H1 (cell line): ENCODE data around the gene CHAC1. TPM values are rescaled to one million over a fixed set of nuclear protein-coding genes. Genes with fewer than 3 reads are reported as not detected.

Experiments
- CTCF ChIA-PET: fragments of 300-600 bp; sonication (Branson Sonifier 250); formaldehyde crosslinking; loops from one replicate; lab custom pipeline; 2021; ENCODE audit not compliant: partially characterized antibody; lab: Charles Lee
- POLR2A ChIA-PET: fragments of 300-600 bp; sonication (Branson Sonifier 250); formaldehyde crosslinking; loops from one replicate; lab custom pipeline; 2021; ENCODE audit warnings: inconsistent platforms; ENCODE audit not compliant: partially characterized antibody; lab: Charles Lee
- DNase-seq, 2 experiments: peaks; one replicate each; pipeline versions ENCODE4 v3.0.0 to v3.0.0-alpha.2; 2010 to 2022; ENCODE audit warnings: low spot score in 2 of 2, low read depth in 1 of 2, mixed read lengths in 1 of 2
- FAIRE-seq: peaks from 2 replicates; lab custom pipeline; 2011; peaks lifted over from hg19 to GRCh38; lab: Jason Lieb, UNC
- H2AFZ ChIP-seq: 2 replicates; pipeline ENCODE4 v1.8.1; 2012; ENCODE audit warnings: low read length, inconsistent platforms
- H2AK5ac ChIP-seq: 2 replicates; pipeline ENCODE4 v1.6.1; 2013; ENCODE audit warnings: low read depth, low read length
- H2BK120ac ChIP-seq: replicated peaks from 2 replicates; pipeline ENCODE3; 2013; ENCODE audit warnings: low read depth, low read length, inconsistent platforms
- H2BK12ac ChIP-seq: 2 replicates; pipeline ENCODE4 v1.6.1; 2013; ENCODE audit warnings: low read depth, low read length
- H2BK15ac ChIP-seq: 2 replicates; pipeline ENCODE4 v1.6.1; 2013; ENCODE audit warnings: low read length
- H2BK20ac ChIP-seq: 2 replicates; pipeline ENCODE4 v1.6.1; 2013; ENCODE audit warnings: low read length
- H2BK5ac ChIP-seq: 2 replicates; pipeline ENCODE4 v1.6.1; 2013; ENCODE audit warnings: low read depth, low read length
- H3K14ac ChIP-seq: 2 replicates; pipeline ENCODE4 v1.6.1; 2013; ENCODE audit warnings: inconsistent platforms; ENCODE audit not compliant: insufficient read length
- H3K18ac ChIP-seq: 2 replicates; pipeline ENCODE4 v1.6.1; 2013; ENCODE audit warnings: low read length; ENCODE audit errors: extremely low read depth
- H3K23ac ChIP-seq: 2 replicates; pipeline ENCODE4 v1.6.1; 2013; ENCODE audit warnings: inconsistent platforms; ENCODE audit not compliant: insufficient read length
- H3K23me2 ChIP-seq: 2 replicates; pipeline ENCODE4 v1.6.1; 2013; ENCODE audit warnings: low read depth, low read length
- H3K27ac ChIP-seq: 2 replicates; pipeline ENCODE4 v1.6.1; 2011; ENCODE audit warnings: low read depth, low read length, inconsistent platforms
- H3K27me3 ChIP-seq, 4 experiments: replicated peaks in 1 of 4; 1 replicate in 1 of 4; 2 replicates in 3 of 4; pipeline versions ENCODE4 v1.6.1 to v1.8.1; 2011 to 2013; ENCODE audit warnings: low read length in 3 of 4, mild to moderate bottlenecking in 3 of 4, inconsistent platforms in 2 of 4, mixed read lengths in 2 of 4, moderate library complexity in 1 of 4; ENCODE audit not compliant: control insufficient read depth in 3 of 4, insufficient read depth in 3 of 4; ENCODE audit errors: extremely low read depth in 1 of 4
- H3K36me3 ChIP-seq, 4 experiments: 2 replicates each; pipeline versions ENCODE4 v1.6.1 to v1.8.1; 2011 to 2013; ENCODE audit warnings: mild to moderate bottlenecking in 4 of 4, low read length in 3 of 4, moderate library complexity in 2 of 4, control low read depth in 1 of 4, inconsistent platforms in 1 of 4; ENCODE audit not compliant: insufficient read depth in 4 of 4, control insufficient read depth in 2 of 4
- H3K4ac ChIP-seq: replicated peaks from 2 replicates; pipeline ENCODE3; 2013; ENCODE audit warnings: low read length, low read depth, mixed read lengths, inconsistent platforms; ENCODE audit not compliant: insufficient read length
- H3K4me1 ChIP-seq, 4 experiments: replicated peaks in 1 of 4; 1 replicate in 1 of 4; 2 replicates in 3 of 4; pipeline versions ENCODE4 v1.6.1 to v1.8.1; 2011 to 2013; ENCODE audit warnings: low read length in 3 of 4, inconsistent platforms in 2 of 4, mixed read lengths in 1 of 4; ENCODE audit not compliant: insufficient read depth in 4 of 4, control insufficient read depth in 3 of 4
- H3K4me2 ChIP-seq, 2 experiments: 2 replicates each; pipeline versions ENCODE4 v1.6.1 to v1.8.1; 2011 to 2013; ENCODE audit warnings: low read depth in 2 of 2, low read length in 2 of 2, control low read depth in 1 of 2, inconsistent platforms in 1 of 2, mild to moderate bottlenecking in 1 of 2; ENCODE audit not compliant: insufficient read depth in 1 of 2
- H3K4me3 ChIP-seq, 4 experiments: fragments of 200-600, 300-600 bp in 1 of 4; sonication (generic), shearing (Covaris generic), sonication (Bioruptor Twin) in 1 of 4; 2 replicates each; pipeline versions ENCODE4 v1.5.1 to v1.8.1; 2011 to 2016; ENCODE audit warnings: low read length in 4 of 4, low read depth in 3 of 4, control low read depth in 2 of 4, inconsistent platforms in 2 of 4, mild to moderate bottlenecking in 2 of 4, mixed read lengths in 1 of 4, moderate library complexity in 1 of 4; ENCODE audit not compliant: insufficient read depth in 2 of 4; ENCODE audit errors: extremely low read depth in 1 of 4
- H3K56ac ChIP-seq: replicated peaks from 2 replicates; pipeline ENCODE3; 2013; ENCODE audit warnings: low read depth, mild to moderate bottlenecking, mixed read lengths, low read length, inconsistent platforms; ENCODE audit not compliant: insufficient read length
- H3K79me1 ChIP-seq: 2 replicates; pipeline ENCODE4 v1.6.1; 2013; ENCODE audit warnings: low read depth, low read length, control low read depth
- H3K79me2 ChIP-seq, 2 experiments: 2 replicates each; pipeline versions ENCODE4 v1.6.1 to v1.8.1; 2012 to 2013; ENCODE audit warnings: low read length in 2 of 2, mild to moderate bottlenecking in 2 of 2, inconsistent platforms in 1 of 2; ENCODE audit not compliant: insufficient read depth in 2 of 2, control insufficient read depth in 1 of 2
- H3K9ac ChIP-seq, 4 experiments: replicated peaks in 1 of 4; 1 replicate in 1 of 4; 2 replicates in 3 of 4; pipeline versions ENCODE4 v1.6.1 to v1.8.1; 2011 to 2013; ENCODE audit warnings: low read depth in 3 of 4, low read length in 3 of 4, control low read depth in 2 of 4, mild to moderate bottlenecking in 2 of 4, moderate library complexity in 2 of 4, inconsistent platforms in 1 of 4; ENCODE audit errors: extremely low read depth in 1 of 4
- H3K9me3 ChIP-seq, 2 experiments: 2 replicates each; pipeline versions ENCODE4 v1.6.1 to v1.8.1; 2012 to 2013; ENCODE audit warnings: mild to moderate bottlenecking in 2 of 2, moderate library complexity in 2 of 2, control low read depth in 1 of 2, inconsistent platforms in 1 of 2, low read depth in 1 of 2, low read length in 1 of 2, mixed read lengths in 1 of 2; ENCODE audit not compliant: insufficient read depth in 2 of 2
- H4K20me1 ChIP-seq, 2 experiments: replicated peaks in 1 of 2; 2 replicates each; pipeline versions ENCODE3 to v1.8.1; 2011 to 2013; ENCODE audit warnings: inconsistent platforms in 2 of 2, low read length in 2 of 2, mild to moderate bottlenecking in 1 of 2; ENCODE audit not compliant: insufficient read depth in 2 of 2, control insufficient read depth in 1 of 2
- H4K5ac ChIP-seq: 2 replicates; pipeline ENCODE4 v1.6.1; 2013; ENCODE audit warnings: low read length, low read depth, mixed read lengths, inconsistent platforms; ENCODE audit not compliant: insufficient read length
- H4K8ac ChIP-seq: 2 replicates; pipeline ENCODE4 v1.8.0; 2013; ENCODE audit warnings: mild to moderate bottlenecking, moderate library complexity, low read length, inconsistent platforms; ENCODE audit not compliant: insufficient read depth; ENCODE audit errors: extremely low read depth
- H4K91ac ChIP-seq: replicated peaks from 2 replicates; pipeline ENCODE3; 2013; ENCODE audit warnings: low read length, mixed read lengths, inconsistent platforms; ENCODE audit not compliant: insufficient read length
- ASH2L ChIP-seq: fragments of 200-600, 300-600 bp; sonication (generic); IDR thresholded peaks from one replicate; pipeline ENCODE4 v1.7.1; 2017; ENCODE audit warnings: low read length
- BCL11A ChIP-seq, 2 experiments: IDR thresholded peaks; one replicate each; pipeline ENCODE4 v1.6.1; 2011; ENCODE audit warnings: low read depth in 2 of 2, low read length in 2 of 2, mild to moderate bottlenecking in 2 of 2
- GABPA ChIP-seq: IDR thresholded peaks from 2 replicates; pipeline ENCODE4 v1.6.1; 2011; ENCODE audit warnings: mild to moderate bottlenecking, low read length, moderate library complexity, borderline replicate concordance; ENCODE audit not compliant: insufficient read depth
- JUN ChIP-seq: IDR thresholded peaks from 2 replicates; pipeline ENCODE4 v1.6.1; 2011; ENCODE audit warnings: low read depth, mild to moderate bottlenecking, improper control_type of control experiment, low read length
- NANOG ChIP-seq: IDR thresholded peaks from 2 replicates; pipeline ENCODE4 v1.6.1; 2011; ENCODE audit warnings: low read length, low read depth, mild to moderate bottlenecking, inconsistent platforms; ENCODE audit not compliant: insufficient read depth, poor library complexity, severe bottlenecking
- POU5F1 ChIP-seq: IDR thresholded peaks from 2 replicates; pipeline ENCODE4 v1.6.1; 2011; ENCODE audit warnings: low read depth, mild to moderate bottlenecking, low read length, moderate library complexity
- RAD21 ChIP-seq, 2 experiments: IDR thresholded peaks in 1 of 2; conservative IDR thresholded peaks in 1 of 2; 2 replicates each; pipeline ENCODE4 v1.6.1; 2011; ENCODE audit warnings: low read depth in 2 of 2, low read length in 2 of 2, improper control_type of control experiment in 1 of 2, inconsistent platforms in 1 of 2, mild to moderate bottlenecking in 1 of 2, moderate library complexity in 1 of 2
- RFX5 ChIP-seq: IDR thresholded peaks from 2 replicates; pipeline ENCODE4 v1.6.1; 2011; ENCODE audit warnings: low read depth, low read length, improper control_type of control experiment, borderline replicate concordance
- SUZ12 ChIP-seq: fragments of 200-600 bp; sonication (generic); IDR thresholded peaks from 2 replicates; pipeline ENCODE4 v1.6.1; 2012; ENCODE audit warnings: mild to moderate bottlenecking, inconsistent platforms, low read length, moderate library complexity, mixed read lengths
- TBP ChIP-seq: IDR thresholded peaks from 2 replicates; pipeline ENCODE4 v1.6.1; 2011; ENCODE audit warnings: low read depth, low read length, improper control_type of control experiment
- WGBS, 2 experiments: shearing (Covaris generic) in 1 of 2; methylation state at CpG; one replicate each; pipeline versions ENCODE4 v1.1.6 to v1.1.7; 2013 to 2015; ENCODE audit warnings: low lambda C conversion rate in 2 of 2, mixed read lengths in 2 of 2, inconsistent platforms in 1 of 2, low coverage in 1 of 2, missing lambda C conversion rate in 1 of 2; ENCODE audit not compliant: insufficient replicate concordance in 2 of 2, insufficient coverage in 1 of 2, insufficient read length in 1 of 2; ENCODE audit errors: extremely low coverage in 1 of 2, missing lambda C conversion rate in 1 of 2; 5-methylcytosine and 5-hydroxymethylcytosine counted together
- polyA plus RNA-seq, 7 experiments: library from polyadenylated mRNA; depleted of rRNA in 3 of 7; stranded (reverse) in 5 of 7; unstranded in 2 of 7; fragments of >200 nt in 5 of 7; fragments of 200-250 nt in 2 of 7; gene quantifications; 1 replicate in 5 of 7; 2 replicates in 1 of 7; 4 replicates in 1 of 7; pipeline versions ENCODE4 v1.2.1 to v1.2.3, GENCODE V29; 2011 to 2013; ENCODE audit warnings: missing spikeins in 2 of 7, mixed read lengths in 2 of 7
- total RNA-seq: library from RNA; stranded (reverse); fragmentation: NEBNext Ultra II Directional; extraction: Animal tissue kit (Norgen Biotek cat#: 25700); gene quantifications from 2 replicates; pipeline ENCODE4 v1.2.1, GENCODE V29; 2021

Gene CHAC1
- total and polyA plus RNA-seq, 2 of the 8 experiments (the other 6 are each of a cell fraction or from before 2014, with no cell fraction given), result 34.3 to 159 TPM

- Histone ChIP-seq H3K9me3 (no peaks in the 10 kb centered on the region), H3K36me3 (peaks cover 15 to 26% (median 21%) of the 10 kb centered on the region in 4 experiments), H3K56ac (no peak overlapping the region), H4K8ac (no peak overlapping the region), H2BK5ac (no peak overlapping the region), H4K91ac (no peak overlapping the region), H2AK5ac (no peak overlapping the region), H3K14ac (no peak overlapping the region), H3K4me2 (no peak overlapping the region), H4K5ac (no peak overlapping the region), H4K20me1 (peaks cover 0 to 2% of the 10 kb centered on the region in 2 experiments), H3K27me3 (no peaks in the 10 kb centered on the region), H3K4me1 (no peaks in the 10 kb centered on the region), H3K79me1 (no peaks in the 10 kb centered on the region), H2BK20ac (no peak overlapping the region), H3K27ac (no peak overlapping the region), H2BK120ac (no peak overlapping the region), H2BK12ac (no peak overlapping the region), H3K9ac (no peak overlapping the region), H3K18ac (no peak overlapping the region), H3K23me2 (no peaks in the 10 kb centered on the region), H2BK15ac (no peak overlapping the region), H3K23ac (no peak overlapping the region), H2AFZ (no peak overlapping the region), H3K79me2 (no peaks in the 10 kb centered on the region), H3K4me3 (no peak overlapping the region), H3K4ac (no peak overlapping the region)
- FAIRE-seq (no peak), DNase-seq (no peak)
- POLR2A ChIA-PET, result interaction anchor here (1.0 to 2.5 kb wide), 5 partner anchors 12 to 122 kb away, joined by 3 to 8 read pairs (median 3); partner anchors contain the start of gene CHAC1
- no peak for TF ChIP-seq SUZ12
- no peak for TF ChIP-seq ASH2L
- TF ChIP-seq RFX5, result no peak
- no peak for TF ChIP-seq RAD21 (IDR thresholded peaks at IDR 0.05 in 1 of 2, conservative IDR thresholded peaks at IDR 0.05 in 1 of 2; ENCODE audit: low read depth in 2 of 2, low read length in 2 of 2)
- TF ChIP-seq BCL11A (IDR thresholded peaks at IDR 0.05; ENCODE audit: low read depth in 2 of 2, low read length in 2 of 2), result no peak
- TF ChIP-seq JUN, result no peak
- no peak for TF ChIP-seq POU5F1
- no peak for TF ChIP-seq TBP
- no peak for TF ChIP-seq GABPA
- no peak for TF ChIP-seq NANOG
- WGBS, 2 experiments, result 87% methylated on average over 3 of the region's 3 CpGs; no CpG with 5 or more reads in 1 of the 2 experiments
- CTCF ChIA-PET, result interaction anchor here (0.9 to 7.4 kb wide), 8 partner anchors 9 to 97 kb away, joined by 3 to 36 read pairs (median 4); partner anchors contain the start of gene VPS18
Measured at GRCh38 chr15:40991355-40991754, 38.1 kb downstream of the CHAC1 start.
